ENCODE results near the gene CPED1. TPM values are rescaled to one million over a fixed set of nuclear protein-coding genes. Genes with fewer than 3 reads are reported as not detected.

Gene CPED1
- total RNA-seq, 1 experiment from 2014 or later, result 1.8 TPM

DNA sequence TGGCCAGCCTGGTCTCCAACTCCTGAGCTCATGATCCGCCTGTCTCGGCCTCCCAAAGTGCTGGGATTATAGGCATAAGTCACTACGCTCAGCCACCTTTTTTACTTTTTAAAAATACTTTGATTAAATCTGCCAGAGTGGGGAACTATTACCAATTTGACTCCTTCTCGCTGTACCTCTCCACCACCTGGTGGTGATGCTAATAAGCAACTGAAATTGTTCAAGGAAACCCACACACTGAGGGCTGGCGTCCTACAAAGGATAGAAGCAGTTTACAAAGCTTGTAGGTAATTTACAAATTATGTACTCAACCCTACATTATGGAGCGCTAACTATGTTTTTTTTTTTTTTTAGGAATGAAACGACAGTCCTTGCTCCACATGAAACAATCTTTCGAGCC is 111.1 kb downstream of the CPED1 start:
- Histone ChIP-seq H3K9ac (ENCODE audit: low read length) (no peak overlapping the region), H3F3A (ENCODE audit: low read length, unreplicated experiment) (no peaks in the 10 kb centered on the region), H3K4me1 (ENCODE audit: insufficient read depth, low read length) (peaks cover 21% of the 10 kb centered on the region), H3K27me3 (ENCODE audit: low read length) (no peaks in the 10 kb centered on the region), H3K9me2 (replicated peaks; ENCODE audit: low read length) (no peaks in the 10 kb centered on the region), H2AFZ (ENCODE audit: low read length) (peak overlapping the region; percentile 25; the same call in 1 of the 2 replicates), H3K4me3 (ENCODE audit: low read length) (no peak overlapping the region), H3K36me3 (ENCODE audit: low read depth, low read length) (no peaks in the 10 kb centered on the region), H4K20me1 (ENCODE audit: low read length) (no peaks in the 10 kb centered on the region), H3K79me2 (ENCODE audit: low read length) (no peaks in the 10 kb centered on the region), H3K4me2 (ENCODE audit: low read length) (no peak overlapping the region), H3K9me3 (ENCODE audit: low read length) (no peaks in the 10 kb centered on the region), H3K27ac (ENCODE audit: low read length) (no peak overlapping the region)
- ATAC-seq (peak; percentile 61), DNase-seq (peak; percentile 56)
- POLR2A ChIA-PET (ENCODE audit: unreplicated experiment), result no interaction called here
- intact Hi-C loops (cut with micrococcal nuclease), result loop anchor here (1.0 kb wide), 1 partner anchor 112 kb away; no protein-coding TSS in a partner anchor
- BruUV-seq (replicated peaks), result no TSS peak
- TF ChIP-seq, protein P1, sequence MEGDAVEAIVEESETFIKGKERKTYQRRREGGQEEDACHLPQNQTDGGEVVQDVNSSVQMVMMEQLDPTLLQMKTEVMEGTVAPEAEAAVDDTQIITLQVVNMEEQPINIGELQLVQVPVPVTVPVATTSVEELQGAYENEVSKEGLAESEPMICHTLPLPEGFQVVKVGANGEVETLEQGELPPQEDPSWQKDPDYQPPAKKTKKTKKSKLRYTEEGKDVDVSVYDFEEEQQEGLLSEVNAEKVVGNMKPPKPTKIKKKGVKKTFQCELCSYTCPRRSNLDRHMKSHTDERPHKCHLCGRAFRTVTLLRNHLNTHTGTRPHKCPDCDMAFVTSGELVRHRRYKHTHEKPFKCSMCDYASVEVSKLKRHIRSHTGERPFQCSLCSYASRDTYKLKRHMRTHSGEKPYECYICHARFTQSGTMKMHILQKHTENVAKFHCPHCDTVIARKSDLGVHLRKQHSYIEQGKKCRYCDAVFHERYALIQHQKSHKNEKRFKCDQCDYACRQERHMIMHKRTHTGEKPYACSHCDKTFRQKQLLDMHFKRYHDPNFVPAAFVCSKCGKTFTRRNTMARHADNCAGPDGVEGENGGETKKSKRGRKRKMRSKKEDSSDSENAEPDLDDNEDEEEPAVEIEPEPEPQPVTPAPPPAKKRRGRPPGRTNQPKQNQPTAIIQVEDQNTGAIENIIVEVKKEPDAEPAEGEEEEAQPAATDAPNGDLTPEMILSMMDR (conservative IDR thresholded peaks at IDR 0.05; ENCODE audit: low read depth, low read length), result peak; percentile 53; the same call in 1 of the 2 replicates
- TF ChIP-seq EZH2 (IDR thresholded peaks at IDR 0.05; ENCODE audit: low read length, unreplicated experiment), result no peak
- CTCF ChIA-PET, result interaction anchor here (0.5 to 1.0 kb wide), 2 partner anchors 113 to 294 kb away, joined by 3 to 9 read pairs; no protein-coding TSS in a partner anchor

DNA sequence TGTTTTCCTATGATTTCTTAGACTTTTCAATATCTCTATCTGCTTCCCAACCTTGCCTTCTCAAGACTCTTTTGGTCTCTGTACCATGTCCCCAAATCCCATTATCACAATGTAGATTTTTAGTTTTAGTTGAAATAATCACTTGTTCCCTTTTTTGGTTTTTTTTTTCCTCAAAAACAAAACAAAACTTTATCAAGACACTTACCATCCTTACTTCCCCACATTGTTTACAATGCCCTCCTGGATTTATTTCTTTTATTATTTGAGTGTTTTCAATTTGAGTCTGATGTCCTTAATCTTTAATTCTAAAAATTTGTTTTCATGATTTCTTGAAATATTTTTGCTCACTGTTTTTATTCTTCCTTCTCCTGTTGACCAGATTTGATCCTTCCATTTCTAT is 112.6 kb downstream of the CPED1 start:
- H3K79me2 ChIP-seq (ENCODE audit: low read length), result no peaks in the 10 kb centered on the region
- no peak overlapping the region for H3K4me3 ChIP-seq (ENCODE audit: low read length)
- no peaks in the 10 kb centered on the region for H3K27me3 ChIP-seq (ENCODE audit: low read length)
- no peak overlapping the region for H2AFZ ChIP-seq (ENCODE audit: low read length)
- H3K4me2 ChIP-seq (ENCODE audit: low read length), result no peak overlapping the region
- H3K9me3 ChIP-seq (ENCODE audit: low read length), result no peaks in the 10 kb centered on the region
- H3K36me3 ChIP-seq (ENCODE audit: low read depth, low read length), result no peaks in the 10 kb centered on the region
- POLR2A ChIA-PET (ENCODE audit: unreplicated experiment), result no interaction called here
- no peak overlapping the region for H3K9ac ChIP-seq (ENCODE audit: low read length)
- BruUV-seq (replicated peaks), result no TSS peak
- no peaks in the 10 kb centered on the region for H3K9me2 ChIP-seq (replicated peaks; ENCODE audit: low read length)
- ATAC-seq (no peak), DNase-seq (no peak)
- H4K20me1 ChIP-seq (ENCODE audit: low read length), result no peaks in the 10 kb centered on the region
- H3K4me1 ChIP-seq (ENCODE audit: insufficient read depth, low read length), result peaks cover 21% of the 10 kb centered on the region
- no peak overlapping the region for H3K27ac ChIP-seq (ENCODE audit: low read length)
- H3F3A ChIP-seq (ENCODE audit: low read length, unreplicated experiment), result no peaks in the 10 kb centered on the region
- TF ChIP-seq, protein P1 (conservative IDR thresholded peaks at IDR 0.05; ENCODE audit: low read depth, low read length), result no peak
- intact Hi-C loops (cut with micrococcal nuclease), result no loop called here
- CTCF ChIA-PET, result no interaction called here

DNA sequence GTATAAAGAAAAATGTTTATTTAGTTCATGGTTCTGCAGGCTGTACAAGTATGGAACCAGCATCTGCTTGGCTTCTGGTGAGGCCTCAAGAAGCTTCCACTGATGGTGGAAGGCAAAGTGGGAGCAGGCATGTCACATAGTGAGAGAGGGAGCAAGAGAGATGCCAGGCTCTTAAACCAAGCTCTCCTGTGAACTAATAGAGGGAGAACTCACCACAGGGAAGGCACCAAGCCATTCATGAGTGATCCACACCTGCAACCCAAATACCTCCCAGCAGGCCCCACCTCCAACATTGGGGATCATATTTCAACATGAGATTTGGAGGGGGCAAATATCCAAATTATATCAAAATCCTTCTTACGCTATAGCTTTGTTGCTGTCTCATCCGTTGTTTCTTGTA is 113.1 kb downstream of the CPED1 start:
- H3K4me1 ChIP-seq (ENCODE audit: insufficient read depth, low read length), result peaks cover 20% of the 10 kb centered on the region
- POLR2A ChIA-PET (ENCODE audit: unreplicated experiment), result no interaction called here
- H2AFZ ChIP-seq (ENCODE audit: low read length), result no peak overlapping the region
- no peaks in the 10 kb centered on the region for H3K27me3 ChIP-seq (ENCODE audit: low read length)
- intact Hi-C loops (cut with micrococcal nuclease), result no loop called here
- H3F3A ChIP-seq (ENCODE audit: low read length, unreplicated experiment), result no peaks in the 10 kb centered on the region
- no peaks in the 10 kb centered on the region for H3K9me3 ChIP-seq (ENCODE audit: low read length)
- no peaks in the 10 kb centered on the region for H4K20me1 ChIP-seq (ENCODE audit: low read length)
- no peaks in the 10 kb centered on the region for H3K9me2 ChIP-seq (replicated peaks; ENCODE audit: low read length)
- no peak overlapping the region for H3K4me2 ChIP-seq (ENCODE audit: low read length)
- TF ChIP-seq, protein P1 (conservative IDR thresholded peaks at IDR 0.05; ENCODE audit: low read depth, low read length), result no peak
- BruUV-seq (replicated peaks), result no TSS peak
- H3K27ac ChIP-seq (ENCODE audit: low read length), result no peak overlapping the region
- no peaks in the 10 kb centered on the region for H3K79me2 ChIP-seq (ENCODE audit: low read length)
- H3K36me3 ChIP-seq (ENCODE audit: low read depth, low read length), result no peaks in the 10 kb centered on the region
- CTCF ChIA-PET, result no interaction called here
- no peak for DNase-seq
- no peak overlapping the region for H3K9ac ChIP-seq (ENCODE audit: low read length)
- ATAC-seq, result no peak
- no peak overlapping the region for H3K4me3 ChIP-seq (ENCODE audit: low read length)

Measured in PC-3 (cell line).